DOHH2 (cell line): ENCODE data around the gene PON2.

Source experiments
- H3F3A ChIP-seq: fragments of 200-600 bp; sonication (generic), shearing (Covaris generic); 2 replicates; pipeline ENCODE4 v1.6.0; 2016; ENCODE audit warnings: antibody characterized with exemption, mild to moderate bottlenecking; ENCODE audit not compliant: control insufficient read depth, insufficient read depth
- H3K27ac ChIP-seq: fragments of 200-600 bp; sonication (generic); 2 replicates; pipeline ENCODE4 v1.5.1; 2014; ENCODE audit warnings: low read depth, mild to moderate bottlenecking, low read length, moderate library complexity
- H3K27me3 ChIP-seq: fragments of 200-600 bp; sonication (generic); 2 replicates; pipeline ENCODE4 v1.6.1; 2014; ENCODE audit warnings: mild to moderate bottlenecking, low read length, mixed read lengths; ENCODE audit not compliant: control insufficient read depth
- H3K36me3 ChIP-seq: fragments of 200-600 bp; sonication (generic); 2 replicates; pipeline ENCODE4 v1.6.1; 2014; ENCODE audit warnings: mild to moderate bottlenecking, low read length, moderate library complexity, mixed read lengths; ENCODE audit not compliant: control insufficient read depth
- H3K4me1 ChIP-seq: fragments of 200-600 bp; sonication (generic); 2 replicates; pipeline ENCODE4 v1.6.1; 2014; ENCODE audit warnings: mild to moderate bottlenecking, low read length, mixed read lengths; ENCODE audit not compliant: control insufficient read depth
- H3K4me2 ChIP-seq: fragments of 200-600 bp; sonication (generic); 2 replicates; pipeline ENCODE4 v1.6.0; 2014; ENCODE audit warnings: mild to moderate bottlenecking, low read length, moderate library complexity
- H3K4me3 ChIP-seq: fragments of 200-600 bp; sonication (generic); 2 replicates; pipeline ENCODE4 v1.5.1; 2014; ENCODE audit warnings: mild to moderate bottlenecking, low read length, mixed read lengths
- H3K79me2 ChIP-seq: fragments of 200-600 bp; sonication (generic); 2 replicates; pipeline ENCODE4 v1.6.1; 2014; ENCODE audit warnings: mild to moderate bottlenecking, low read length, mixed read lengths; ENCODE audit not compliant: control insufficient read depth
- H3K9me2 ChIP-seq: fragments of 200-600 bp; sonication (generic); replicated peaks from 2 replicates; pipeline ENCODE4 v1.6.1; 2014; ENCODE audit warnings: mild to moderate bottlenecking, low read length, mixed read lengths; ENCODE audit not compliant: control insufficient read depth
- H3K9me3 ChIP-seq: fragments of 200-600 bp; sonication (generic); 2 replicates; pipeline ENCODE4 v1.6.1; 2014; ENCODE audit warnings: antibody characterized with exemption, low read length, mixed read lengths; ENCODE audit not compliant: control insufficient read depth, insufficient read depth
- H4K20me1 ChIP-seq: fragments of 200-600 bp; sonication (generic); 2 replicates; pipeline ENCODE4 v1.6.0; 2014; ENCODE audit warnings: low read depth, mild to moderate bottlenecking, antibody characterized with exemption, low read length, moderate library complexity; ENCODE audit not compliant: control insufficient read depth, insufficient read depth
- CTCF ChIP-seq: fragments of 200-600 bp; sonication (generic); IDR thresholded peaks from one replicate; pipeline ENCODE4 v1.5.1; 2014; ENCODE audit warnings: antibody characterized with exemption, mild to moderate bottlenecking, low read depth, low read length; ENCODE audit not compliant: poor library complexity, severe bottlenecking
- EZH2phosphoT487 ChIP-seq: fragments of 200-600 bp; sonication (generic); IDR thresholded peaks from 2 replicates; pipeline ENCODE4 v1.6.1; 2017; ENCODE audit warnings: borderline replicate concordance, mild to moderate bottlenecking, antibody characterized with exemption, low read length, moderate library complexity, mixed read lengths

PON2 gene

GRCh38 chr7:95396136-95397032 lies 38.4 kb downstream of the PON2 start, which contains the start of gene PON3:
Gene PON3, minus strand, starts transcription at chr7:95396375. Its CDS starts 25 bp downstream, at chr7:95396350.
- no peak within 1 kb of the TSS for H3K4me2 ChIP-seq
- H4K20me1 ChIP-seq, result no peaks in the 10 kb centered on the region
- H3K27me3 ChIP-seq, result no peaks in the 10 kb centered on the region
- no peak for TF ChIP-seq CTCF
- no peak for TF ChIP-seq EZH2phosphoT487
- no peaks in the 10 kb centered on the region for H3K9me3 ChIP-seq
- no peaks in the 10 kb centered on the region for H3F3A ChIP-seq
- no peak within 1 kb of the TSS for H3K27ac ChIP-seq
- H3K4me3 ChIP-seq, result no peak within 1 kb of the TSS
- no peaks in the 10 kb centered on the region for H3K36me3 ChIP-seq
- no peaks in the 10 kb centered on the region for H3K4me1 ChIP-seq
- H3K79me2 ChIP-seq, result no peaks in the 10 kb centered on the region
- no peaks in the 10 kb centered on the region for H3K9me2 ChIP-seq

- no peak for TF ChIP-seq CTCF
- no peak for TF ChIP-seq EZH2phosphoT487
- Histone ChIP-seq H3K4me3 (no peak overlapping the region), H3K27me3 (no peaks in the 10 kb centered on the region), H3K36me3 (no peaks in the 10 kb centered on the region), H4K20me1 (no peaks in the 10 kb centered on the region), H3K9me2 (no peaks in the 10 kb centered on the region), H3K9me3 (no peaks in the 10 kb centered on the region), H3K4me2 (no peak overlapping the region), H3K27ac (no peak overlapping the region), H3K79me2 (no peaks in the 10 kb centered on the region), H3K4me1 (no peaks in the 10 kb centered on the region), H3F3A (no peaks in the 10 kb centered on the region)
Observed at GRCh38 chr7:95395755-95396135, 39.1 kb downstream of the PON2 start.

GRCh38 chr7:95394370-95394769 lies 40.5 kb downstream of the PON2 start:
- Histone ChIP-seq H3K9me2 (no peaks in the 10 kb centered on the region), H3K9me3 (no peaks in the 10 kb centered on the region), H3K4me1 (no peaks in the 10 kb centered on the region), H4K20me1 (no peaks in the 10 kb centered on the region), H3K4me3 (no peak overlapping the region), H3K27ac (no peak overlapping the region), H3K27me3 (no peaks in the 10 kb centered on the region), H3F3A (no peaks in the 10 kb centered on the region), H3K79me2 (no peaks in the 10 kb centered on the region), H3K36me3 (no peaks in the 10 kb centered on the region), H3K4me2 (no peak overlapping the region)
- TF ChIP-seq CTCF, result no peak
- no peak for TF ChIP-seq EZH2phosphoT487
